Heart left ventricle (tissue), 16 donors: Measurements from ENCODE around the gene GRAMD1B. TPM values are rescaled to one million over a fixed set of nuclear protein-coding genes. Genes with fewer than 3 reads are reported as not detected.

Source experiments
- ATAC-seq, 4 donors: fragments of 200-7000 bp; cut with Tn5 transposase; one replicate each; pipeline ENCODE4 v1.9.1; 2020 to 2022; ENCODE audit warnings: moderate library complexity in 4 of 4, mild to moderate bottlenecking in 3 of 4, moderate number of reproducible peaks in 1 of 4
- DNase-seq, 5 donors: peaks; one replicate each; pipeline ENCODE4 v3.0.0-alpha.2; 2020
- H3K27ac ChIP-seq, 12 donors: fragments of 200-600 bp; sonication (generic) in 4 of 12; one replicate each; pipeline versions ENCODE4 v1.5.0 to v1.8.0; 2016 to 2022; ENCODE audit warnings: mild to moderate bottlenecking in 2 of 12
- H3K27me3 ChIP-seq, 9 donors: fragments of 200-600 bp; sonication (generic) in 2 of 9; one replicate each; pipeline versions ENCODE4 v1.5.1 to v1.8.0; 2016 to 2022; ENCODE audit warnings: mild to moderate bottlenecking in 3 of 9
- H3K36me3 ChIP-seq, 9 donors: fragments of 200-600 bp; sonication (generic) in 2 of 9; one replicate each; pipeline versions ENCODE4 v1.5.0 to v1.8.0; 2018 to 2022; ENCODE audit warnings: mild to moderate bottlenecking in 2 of 9
- H3K4me1 ChIP-seq, 12 donors: fragments of 200-600 bp; sonication (generic) in 4 of 12; one replicate each; pipeline versions ENCODE4 v1.5.0 to v1.8.0; 2016 to 2022; ENCODE audit warnings: mild to moderate bottlenecking in 3 of 12
- H3K4me3 ChIP-seq, 12 donors: fragments of 200-600 bp; sonication (generic) in 4 of 12; one replicate each; pipeline versions ENCODE4 v1.5.0 to v1.8.0; 2017 to 2022; ENCODE audit warnings: mild to moderate bottlenecking in 9 of 12, moderate library complexity in 4 of 12
- H3K9me3 ChIP-seq, 12 donors: fragments of 200-600 bp; sonication (generic) in 4 of 12; one replicate each; pipeline versions ENCODE4 v1.5.0 to v1.8.0; 2016 to 2022; ENCODE audit warnings: mild to moderate bottlenecking in 1 of 12
- POLR2A ChIP-seq, 2 donors: fragments of 450-650 bp; IDR thresholded peaks; one replicate each; pipeline ENCODE4 v1.6.1; 2017; ENCODE audit warnings: antibody characterized with exemption in 2 of 2, mild to moderate bottlenecking in 2 of 2, moderate library complexity in 2 of 2
- WGBS, 4 donors: extraction: QIAGEN DNeasy Blood & Tissue Kit in 2 of 4; methylation state at CpG; one replicate each; pipeline versions ENCODE4 v1.1.5 to v1.1.7; 2013 to 2018; 5-methylcytosine and 5-hydroxymethylcytosine counted together
- intact Hi-C, 10 donors: fragments of 100-400 bp; cut with DNase I; formaldehyde crosslinking; loops; one replicate each; pipeline versions ENCODE4 v1.11.1 to v1.14.2; 2022
- polyA plus RNA-seq, 2 donors: library from polyadenylated mRNA; stranded (reverse); fragments of 200-250 nt; gene quantifications; one replicate each; pipeline ENCODE4 v1.2.3, GENCODE V29; 2013
- total RNA-seq, 9 donors: library from RNA; depleted of rRNA in 2 of 9; stranded (reverse); fragments of >200 nt in 2 of 9; fragmentation: NEBNext Ultra II Directional in 3 of 9; extraction: Animal tissue kit (Norgen Biotek cat#: 25700) in 3 of 9; gene quantifications; one replicate each; pipeline versions ENCODE4 v1.1.0 to v1.2.4, GENCODE V29; 2016 to 2023
- TF ChIP-seq, protein P1 (sequence below), 12 donors: fragments of 200-600 bp; sonication (generic) in 4 of 12; IDR thresholded peaks; one replicate each; pipeline versions ENCODE4 v1.5.0 to v1.8.0; 2018 to 2022; ENCODE audit warnings: antibody characterized with exemption in 12 of 12, mild to moderate bottlenecking in 5 of 12
- donor health status: ischemic (EF 13 %, LVEDD 7.1; RV severe dilation, severe dysfunction).
- donor health status: healthy with polysubstance abuse.
- donor health status: DM: no; HTN: yes; CAD: no.
- donor health status: DM: no; HTN: no; CAD: no.
- donor health status: ischemic (EF 25% LVEDD 6.9; RV normal size, moderate dysfunction).
- donor health status: ischemic (EF 25% LVEDD 5.7; RV mildly dilated, moderate dysfunction).
- donor health status: healthy.
- donor health status: DM: yes; HTN: yes; CAD: no.
- donor health status: ischemic (EF 35%, LVEDD 5.7; RV mildly dilated, moderate dysfunction).
- donor health status: nonischemic (EF 11% LVEDD 7.7; RV severe dilation, severe dysfunction).
- donor health status: DM: yes; HTN: yes; CAD: no.
- donor health status: PGD.
- donor health status: ischemic (EF 29% LVEDD 5.4; RV normal size, mild dysfunction).
- donor health status: nonischemic (EF 23%, LVEDD 6.1; RV moderate dilation, normal function).

Gene GRAMD1B
- total and polyA plus RNA-seq, 11 donors: 8.6 to 42.5 (median 23.0) TPM

DNA sequence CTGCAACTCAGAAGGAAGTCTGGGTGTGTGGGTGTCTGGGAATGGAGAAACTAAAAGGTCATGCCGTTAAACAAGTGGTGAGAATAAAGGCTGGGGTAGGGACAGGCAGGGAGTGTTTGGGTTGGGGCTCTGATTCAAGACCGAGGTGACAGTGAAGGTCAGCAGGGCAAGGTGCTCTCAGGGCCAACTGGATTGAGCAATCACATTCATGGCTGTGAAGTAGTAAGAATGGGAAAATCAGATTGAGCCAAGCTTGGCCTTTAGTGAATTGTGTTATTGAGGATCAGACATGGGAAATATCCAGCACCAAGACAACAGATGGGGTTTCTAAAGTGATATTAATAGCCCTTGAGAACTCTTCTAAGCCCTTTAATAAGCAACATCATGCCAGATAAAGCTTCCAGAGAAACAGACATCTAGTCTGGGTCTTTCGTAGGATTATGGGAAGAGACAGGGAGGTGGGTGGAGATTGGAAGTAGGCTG lies 200.1 kb downstream of the GRAMD1B start:
- ATAC-seq: peak in 3 of 4 donors; percentile 4 to 32 (median 31)
- Histone ChIP-seq H3K9me3 (no peaks in the 10 kb centered on the region), H3K4me3 (no peak overlapping the region), H3K27me3 (no peaks in the 10 kb centered on the region), H3K27ac (peak overlapping the region in 1 of 12 donors; percentile 33), H3K4me1 (peaks cover 0 to 26% (median 14%) of the 10 kb centered on the region in 12 donors), H3K36me3 (peaks cover 0 to 5% (median 0%) of the 10 kb centered on the region in 9 donors)
- 19 to 49% (median 34%) methylated on average over 3 of the region's 3 CpGs for WGBS, 4 donors
- intact Hi-C loops: no loop called here
- no peak for DNase-seq
- no peak for TF ChIP-seq POLR2A (IDR thresholded peaks at IDR 0.05)
- TF ChIP-seq, protein P1, sequence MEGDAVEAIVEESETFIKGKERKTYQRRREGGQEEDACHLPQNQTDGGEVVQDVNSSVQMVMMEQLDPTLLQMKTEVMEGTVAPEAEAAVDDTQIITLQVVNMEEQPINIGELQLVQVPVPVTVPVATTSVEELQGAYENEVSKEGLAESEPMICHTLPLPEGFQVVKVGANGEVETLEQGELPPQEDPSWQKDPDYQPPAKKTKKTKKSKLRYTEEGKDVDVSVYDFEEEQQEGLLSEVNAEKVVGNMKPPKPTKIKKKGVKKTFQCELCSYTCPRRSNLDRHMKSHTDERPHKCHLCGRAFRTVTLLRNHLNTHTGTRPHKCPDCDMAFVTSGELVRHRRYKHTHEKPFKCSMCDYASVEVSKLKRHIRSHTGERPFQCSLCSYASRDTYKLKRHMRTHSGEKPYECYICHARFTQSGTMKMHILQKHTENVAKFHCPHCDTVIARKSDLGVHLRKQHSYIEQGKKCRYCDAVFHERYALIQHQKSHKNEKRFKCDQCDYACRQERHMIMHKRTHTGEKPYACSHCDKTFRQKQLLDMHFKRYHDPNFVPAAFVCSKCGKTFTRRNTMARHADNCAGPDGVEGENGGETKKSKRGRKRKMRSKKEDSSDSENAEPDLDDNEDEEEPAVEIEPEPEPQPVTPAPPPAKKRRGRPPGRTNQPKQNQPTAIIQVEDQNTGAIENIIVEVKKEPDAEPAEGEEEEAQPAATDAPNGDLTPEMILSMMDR (IDR thresholded peaks at IDR 0.05): no peak

DNA sequence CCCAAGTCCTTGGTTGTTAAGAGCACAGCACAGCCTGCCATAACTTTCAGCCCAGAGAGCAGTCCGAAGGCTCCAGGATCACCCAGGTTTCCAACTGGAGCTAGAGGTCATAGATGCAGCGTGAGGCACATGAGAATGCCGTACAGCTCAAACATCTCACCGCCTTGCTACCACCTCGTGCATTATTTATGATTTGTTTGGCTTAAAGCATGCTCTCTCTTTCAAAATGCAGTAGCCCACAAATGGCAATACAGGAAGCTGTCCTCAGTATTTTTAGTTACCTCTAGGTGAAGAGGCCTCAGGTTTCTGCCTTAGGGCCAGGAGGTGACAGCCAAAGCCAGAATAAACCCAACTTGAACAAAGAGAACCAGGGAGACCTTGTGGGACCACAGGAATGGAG lies 210.0 kb downstream of the GRAMD1B start:
- 92 to 95% (median 93%) methylated on average over 5 of the region's 5 CpGs for WGBS, 4 donors
- H3K4me1 ChIP-seq: peaks cover 0 to 3% (median 0%) of the 10 kb centered on the region in 12 donors
- no peak overlapping the region for H3K27ac ChIP-seq
- H3K4me3 ChIP-seq: no peak overlapping the region
- ATAC-seq (no peak), DNase-seq (no peak)
- intact Hi-C loops: loop anchor here in 6 of 10 donors (2.0 to 5.0 kb wide), 3 partner anchors 62 to 67 kb away; no protein-coding TSS in a partner anchor
- H3K9me3 ChIP-seq: no peaks in the 10 kb centered on the region
- TF ChIP-seq, protein P1 (IDR thresholded peaks at IDR 0.05): no peak
- no peak for TF ChIP-seq POLR2A (IDR thresholded peaks at IDR 0.05)
- H3K36me3 ChIP-seq: no peaks in the 10 kb centered on the region
- no peaks in the 10 kb centered on the region for H3K27me3 ChIP-seq

DNA sequence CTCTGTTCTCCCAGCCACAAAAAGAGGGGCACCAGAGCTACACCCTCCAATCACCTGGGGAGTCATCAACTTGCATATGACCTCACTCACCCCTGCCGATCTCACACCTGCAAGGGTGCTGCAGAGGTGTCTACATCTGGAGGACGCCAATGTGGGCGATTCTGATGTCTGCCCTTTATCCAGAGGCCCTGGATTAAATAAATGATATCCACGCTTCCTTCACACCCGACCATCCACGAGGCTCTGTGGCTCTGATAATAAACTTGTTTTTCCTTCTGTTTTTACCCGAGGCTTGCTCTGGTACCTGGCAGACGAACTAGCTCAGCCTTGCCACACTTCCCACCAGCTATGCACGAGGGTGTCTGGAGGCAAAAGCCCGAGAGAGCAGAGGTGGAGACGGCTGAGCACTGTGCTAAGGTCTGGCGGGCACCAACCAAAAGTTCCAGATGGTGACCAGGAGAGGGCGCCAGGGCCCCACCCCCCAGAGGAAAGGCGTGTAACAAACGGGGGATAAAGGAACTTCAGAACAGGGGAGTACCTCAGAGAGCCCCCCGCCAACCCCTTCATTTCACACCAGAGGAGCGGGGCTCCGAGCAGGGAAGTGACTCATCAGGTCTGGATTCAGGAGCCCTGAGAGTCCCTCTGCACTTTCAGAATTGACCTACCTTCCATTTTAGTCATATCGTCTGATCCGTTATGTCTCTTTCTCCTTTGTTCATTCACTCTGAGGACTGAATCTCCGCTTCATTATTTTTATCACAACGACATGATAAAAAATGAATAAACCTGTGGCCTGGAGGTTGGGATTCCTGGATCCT lies 210.8 kb downstream of the GRAMD1B start:
- TF ChIP-seq POLR2A (IDR thresholded peaks at IDR 0.05): no peak
- TF ChIP-seq, protein P1 (IDR thresholded peaks at IDR 0.05): peak; percentile 58 to 84 (median 73)
- Histone ChIP-seq H3K4me3 (no peak overlapping the region), H3K4me1 (peaks cover 0 to 3% (median 0%) of the 10 kb centered on the region in 12 donors), H3K9me3 (no peaks in the 10 kb centered on the region), H3K36me3 (no peaks in the 10 kb centered on the region), H3K27me3 (no peaks in the 10 kb centered on the region), H3K27ac (no peak overlapping the region)
- DNase-seq (peak; percentile 20 to 68 (median 40)), ATAC-seq (peak; percentile 70 to 87 (median 83))
- WGBS, 4 donors: 33 to 37% (median 36%) methylated on average over 20 to 22 of the region's 22 CpGs
- intact Hi-C loops: loop anchor here (1.0 to 5.0 kb wide), 4 partner anchors 61 to 66 kb away; no protein-coding TSS in a partner anchor

DNA sequence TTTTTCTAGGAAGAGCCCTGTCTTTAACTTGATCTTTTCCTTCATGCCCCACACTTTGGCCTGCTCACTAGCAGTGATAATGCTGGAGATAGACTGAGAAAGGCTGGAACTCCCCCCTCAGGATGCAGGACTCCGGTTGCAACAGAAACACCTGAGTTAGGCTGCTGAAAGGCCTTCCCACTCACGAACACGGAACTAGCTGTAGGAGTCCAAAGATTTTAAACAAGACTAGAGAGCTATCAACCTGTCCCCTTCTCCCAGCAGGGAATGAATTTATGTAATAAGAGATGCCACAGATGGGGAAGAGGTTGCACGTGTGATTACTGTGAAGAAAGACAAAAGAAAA lies 211.4 kb downstream of the GRAMD1B start:
- Histone ChIP-seq H3K4me1 (peaks cover 0 to 3% (median 0%) of the 10 kb centered on the region in 12 donors), H3K27me3 (no peaks in the 10 kb centered on the region), H3K4me3 (no peak overlapping the region), H3K9me3 (no peaks in the 10 kb centered on the region), H3K36me3 (no peaks in the 10 kb centered on the region), H3K27ac (no peak overlapping the region)
- WGBS, 4 donors: 71 to 84% (median 75%) methylated on average over 4 of the region's 4 CpGs
- TF ChIP-seq, protein P1 (IDR thresholded peaks at IDR 0.05): no peak
- TF ChIP-seq POLR2A (IDR thresholded peaks at IDR 0.05): no peak
- DNase-seq (no peak), ATAC-seq (no peak)
- intact Hi-C loops: loop anchor here (1.0 to 5.0 kb wide), 4 partner anchors 61 to 66 kb away; no protein-coding TSS in a partner anchor
